Body of pancreas (tissue), 4 donors: ENCODE results near the gene CMSS1.

Source experiments
- POLR2A ChIP-seq, 3 donors: fragments of 450-650 bp; IDR thresholded peaks; one replicate each; pipeline ENCODE4 v1.6.1; 2016; ENCODE audit warnings: antibody characterized with exemption in 3 of 3, mild to moderate bottlenecking in 2 of 3
- TF ChIP-seq, protein P1 (sequence below), 7 experiments: fragments of 450-650 bp in 4 of 7; fragments of 200-600 bp in 3 of 7; sonication (generic) in 3 of 7; IDR thresholded peaks; one replicate each; pipeline ENCODE4 v1.5.1; 2016 to 2019; ENCODE audit warnings: antibody characterized with exemption in 7 of 7

DNA sequence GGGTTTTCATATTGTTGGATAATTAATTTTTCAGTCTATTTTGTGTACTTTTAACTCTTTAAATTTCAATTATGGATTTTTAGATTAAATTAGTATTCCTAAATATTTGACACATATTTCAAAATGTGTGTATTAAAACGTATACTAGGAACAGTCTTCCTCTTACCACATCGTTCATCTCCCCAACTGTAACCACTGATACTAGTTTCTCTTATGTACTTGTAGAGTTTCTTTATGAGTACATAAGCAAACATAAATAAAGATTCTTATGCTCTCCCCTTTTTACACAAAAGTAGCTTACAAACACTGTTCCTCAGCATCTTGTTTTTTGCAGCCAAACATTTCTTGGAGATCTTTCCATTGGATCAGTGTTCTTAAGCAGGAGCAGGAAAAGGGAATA, 45.9 kb downstream of the CMSS1 start:
- TF ChIP-seq, protein P1, sequence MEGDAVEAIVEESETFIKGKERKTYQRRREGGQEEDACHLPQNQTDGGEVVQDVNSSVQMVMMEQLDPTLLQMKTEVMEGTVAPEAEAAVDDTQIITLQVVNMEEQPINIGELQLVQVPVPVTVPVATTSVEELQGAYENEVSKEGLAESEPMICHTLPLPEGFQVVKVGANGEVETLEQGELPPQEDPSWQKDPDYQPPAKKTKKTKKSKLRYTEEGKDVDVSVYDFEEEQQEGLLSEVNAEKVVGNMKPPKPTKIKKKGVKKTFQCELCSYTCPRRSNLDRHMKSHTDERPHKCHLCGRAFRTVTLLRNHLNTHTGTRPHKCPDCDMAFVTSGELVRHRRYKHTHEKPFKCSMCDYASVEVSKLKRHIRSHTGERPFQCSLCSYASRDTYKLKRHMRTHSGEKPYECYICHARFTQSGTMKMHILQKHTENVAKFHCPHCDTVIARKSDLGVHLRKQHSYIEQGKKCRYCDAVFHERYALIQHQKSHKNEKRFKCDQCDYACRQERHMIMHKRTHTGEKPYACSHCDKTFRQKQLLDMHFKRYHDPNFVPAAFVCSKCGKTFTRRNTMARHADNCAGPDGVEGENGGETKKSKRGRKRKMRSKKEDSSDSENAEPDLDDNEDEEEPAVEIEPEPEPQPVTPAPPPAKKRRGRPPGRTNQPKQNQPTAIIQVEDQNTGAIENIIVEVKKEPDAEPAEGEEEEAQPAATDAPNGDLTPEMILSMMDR (IDR thresholded peaks at IDR 0.05) = no peak
- no peak for TF ChIP-seq POLR2A (IDR thresholded peaks at IDR 0.05)
